GM18526 (cell line): ENCODE results near the gene PLXNA4.

Experiments
- POLR2A ChIP-seq: IDR thresholded peaks from 3 replicates; pipeline ENCODE4 v1.6.1; 2011; ENCODE audit not compliant: insufficient read length; ENCODE audit errors: extremely low read depth

PLXNA4 gene

GRCh38 chr7:132349075-132349474 is 227.2 kb downstream of the PLXNA4 start:
- no peak for TF ChIP-seq POLR2A

- no peak for TF ChIP-seq POLR2A
Observed at GRCh38 chr7:132348341-132348740, 227.9 kb downstream of the PLXNA4 start.

- no peak for TF ChIP-seq POLR2A
Observed at GRCh38 chr7:132347858-132348257, 228.4 kb downstream of the PLXNA4 start.

GRCh38 chr7:132347123-132347522 is 229.1 kb downstream of the PLXNA4 start:
- no peak for TF ChIP-seq POLR2A

- no peak for TF ChIP-seq POLR2A
Observed at GRCh38 chr7:132345543-132346129, 230.6 kb downstream of the PLXNA4 start.

GRCh38 chr7:132345030-132345429 is 231.2 kb downstream of the PLXNA4 start:
- no peak for TF ChIP-seq POLR2A

GRCh38 chr7:132343199-132343598 is 233.1 kb downstream of the PLXNA4 start:
- TF ChIP-seq POLR2A: no peak

- no peak for TF ChIP-seq POLR2A
Observed at GRCh38 chr7:132337450-132338080, 238.7 kb downstream of the PLXNA4 start.

- no peak for TF ChIP-seq POLR2A
Observed at GRCh38 chr7:132336797-132337196, 239.5 kb downstream of the PLXNA4 start.

GRCh38 chr7:132333301-132333700 is 243.0 kb downstream of the PLXNA4 start:
- TF ChIP-seq POLR2A: no peak

GRCh38 chr7:132328760-132329159 is 247.5 kb downstream of the PLXNA4 start:
- TF ChIP-seq POLR2A: no peak

GRCh38 chr7:132328047-132328620 is 248.1 kb downstream of the PLXNA4 start:
- TF ChIP-seq POLR2A: no peak

GRCh38 chr7:132326878-132327589 is 249.2 kb downstream of the PLXNA4 start:
- TF ChIP-seq POLR2A: no peak

- TF ChIP-seq POLR2A: no peak
Observed at GRCh38 chr7:132322970-132323369, 253.3 kb downstream of the PLXNA4 start.

- no peak for TF ChIP-seq POLR2A
Observed at GRCh38 chr7:132321387-132321786, 254.9 kb downstream of the PLXNA4 start.

- TF ChIP-seq POLR2A: no peak
Observed at GRCh38 chr7:132319481-132319880, 256.8 kb downstream of the PLXNA4 start.
